HG02943 (cell line): ENCODE data around the gene CYP1A2.

Experiments
- ATAC-seq: cut with Tn5 transposase; IDR thresholded peaks from one replicate; pipeline ENCODE4 v1.9.1; 2021; ENCODE audit warnings: mild to moderate bottlenecking, low read depth, moderate library complexity; ENCODE audit not compliant: unreplicated experiment

The CYP1A2 gene

GRCh38 chr15:74801311-74801997 lies 52.8 kb downstream of the CYP1A2 start:
- ATAC-seq: no peak

DNA sequence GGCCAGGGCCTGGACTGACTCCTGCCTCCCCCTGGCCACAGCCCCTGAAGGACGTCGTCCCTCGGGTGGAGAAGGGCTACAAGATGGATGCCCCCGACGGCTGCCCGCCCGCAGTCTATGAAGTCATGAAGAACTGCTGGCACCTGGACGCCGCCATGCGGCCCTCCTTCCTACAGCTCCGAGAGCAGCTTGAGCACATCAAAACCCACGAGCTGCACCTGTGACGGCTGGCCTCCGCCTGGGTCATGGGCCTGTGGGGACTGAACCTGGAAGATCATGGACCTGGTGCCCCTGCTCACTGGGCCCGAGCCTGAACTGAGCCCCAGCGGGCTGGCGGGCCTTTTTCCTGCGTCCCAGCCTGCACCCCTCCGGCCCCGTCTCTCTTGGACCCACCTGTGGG lies 53.6 kb downstream of the CYP1A2 start:
- ATAC-seq: no peak

DNA sequence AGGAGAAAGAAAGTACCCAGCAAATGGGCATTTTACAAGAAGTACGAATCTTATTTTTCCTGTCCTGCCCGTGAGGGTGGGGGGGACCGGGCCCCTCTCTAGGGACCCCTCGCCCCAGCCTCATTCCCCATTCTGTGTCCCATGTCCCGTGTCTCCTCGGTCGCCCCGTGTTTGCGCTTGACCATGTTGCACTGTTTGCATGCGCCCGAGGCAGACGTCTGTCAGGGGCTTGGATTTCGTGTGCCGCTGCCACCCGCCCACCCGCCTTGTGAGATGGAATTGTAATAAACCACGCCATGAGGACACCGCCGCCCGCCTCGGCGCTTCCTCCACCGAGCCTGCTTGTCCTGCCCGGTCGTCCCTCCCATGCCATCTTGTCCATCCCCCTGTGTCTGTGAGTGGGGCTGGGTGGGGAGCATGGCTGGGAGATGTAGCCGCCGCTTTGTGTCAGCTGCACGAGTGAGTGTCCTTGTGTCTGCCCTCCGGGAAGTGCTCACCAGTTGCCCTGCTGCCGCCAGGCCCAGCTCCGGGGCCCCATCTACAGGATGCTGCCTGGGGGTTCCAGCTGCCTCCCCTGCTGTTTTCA lies 54.3 kb downstream of the CYP1A2 start:
- ATAC-seq: no peak

DNA sequence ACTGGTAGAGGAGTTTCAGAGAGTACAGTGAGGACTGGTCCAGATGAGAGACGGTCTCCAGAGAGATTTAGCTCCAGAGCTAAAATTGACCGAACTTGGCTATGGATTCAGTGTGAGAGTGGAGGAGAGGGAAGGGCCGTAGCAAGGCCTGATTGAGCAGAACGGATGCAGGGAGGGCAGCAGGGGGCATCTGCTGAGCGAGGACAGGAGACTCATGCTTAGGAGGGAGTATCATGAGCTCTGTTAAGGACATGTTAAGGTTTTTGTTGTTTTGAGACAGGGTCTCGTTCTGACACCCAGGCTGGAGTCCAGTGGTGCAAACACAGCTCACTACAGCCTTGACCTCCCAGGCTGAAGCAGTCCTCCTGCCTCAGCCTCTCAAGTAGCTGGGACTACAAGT lies 56.3 kb downstream of the CYP1A2 start:
- ATAC-seq: no peak
